Chondrocyte (in vitro differentiated cells): ENCODE data around the gene KIF2A. TPM values are rescaled to one million over a fixed set of nuclear protein-coding genes. Genes with fewer than 3 reads are reported as not detected.

Source experiments
- DNase-seq: peaks from one replicate; pipeline ENCODE4 v3.0.0; 2021; ENCODE audit warnings: mixed read lengths, low spot score
- H3K27ac Mint-ChIP-seq: one replicate; pipeline ENCODE4 v1.8.0; 2021; ENCODE audit warnings: mild to moderate bottlenecking, moderate library complexity, mixed read lengths; ENCODE audit not compliant: unreplicated experiment
- H3K27me3 Mint-ChIP-seq: 2 replicates; pipeline ENCODE4 v1.8.0; 2021; ENCODE audit warnings: low read depth, mixed read lengths
- H3K36me3 Mint-ChIP-seq: 2 replicates; pipeline ENCODE4 v1.8.0; 2021; ENCODE audit warnings: low read depth, mixed read lengths
- H3K4me1 Mint-ChIP-seq: 2 replicates; pipeline ENCODE4 v1.8.0; 2021; ENCODE audit warnings: low read depth, mild to moderate bottlenecking, mixed read lengths
- H3K4me3 Mint-ChIP-seq: one replicate; pipeline ENCODE4 v1.8.0; 2021; ENCODE audit warnings: mild to moderate bottlenecking, moderate library complexity, mixed read lengths; ENCODE audit not compliant: unreplicated experiment
- H3K9me3 Mint-ChIP-seq: 2 replicates; pipeline ENCODE4 v1.8.0; 2021; ENCODE audit warnings: low read depth, mixed read lengths
- total RNA-seq: library from RNA; stranded (reverse); gene quantifications from 3 replicates; pipeline ENCODE4 v1.2.1, GENCODE V29; 2021
- TF ChIP-seq, protein P1 (sequence below): fragments of 200-600 bp; sonication (generic); IDR thresholded peaks from 2 replicates; pipeline ENCODE4 v1.5.0; 2021; ENCODE audit warnings: antibody characterized with exemption, mild to moderate bottlenecking, moderate library complexity

The KIF2A gene
- total RNA-seq, 1 donor from 2014 or later: 37.7 TPM

DNA sequence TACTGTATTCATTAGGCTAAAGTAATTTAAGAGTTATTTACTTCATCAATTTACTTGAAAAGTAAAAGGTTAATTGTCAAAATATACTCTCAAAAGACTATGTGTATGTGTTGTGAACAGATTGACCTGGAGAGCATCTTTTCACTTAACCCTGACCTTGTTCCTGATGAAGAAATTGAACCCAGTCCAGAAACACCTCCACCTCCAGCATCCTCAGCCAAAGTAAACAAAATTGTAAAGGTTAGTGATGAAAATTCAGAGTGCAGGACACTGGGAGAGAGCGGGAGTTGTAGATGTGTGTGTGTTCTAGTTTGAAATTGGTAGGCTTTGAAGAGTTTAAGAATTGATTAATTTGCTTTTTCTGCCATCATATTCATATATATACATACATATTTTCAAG lies 41.9 kb downstream of the KIF2A start:
- TF ChIP-seq, protein P1, sequence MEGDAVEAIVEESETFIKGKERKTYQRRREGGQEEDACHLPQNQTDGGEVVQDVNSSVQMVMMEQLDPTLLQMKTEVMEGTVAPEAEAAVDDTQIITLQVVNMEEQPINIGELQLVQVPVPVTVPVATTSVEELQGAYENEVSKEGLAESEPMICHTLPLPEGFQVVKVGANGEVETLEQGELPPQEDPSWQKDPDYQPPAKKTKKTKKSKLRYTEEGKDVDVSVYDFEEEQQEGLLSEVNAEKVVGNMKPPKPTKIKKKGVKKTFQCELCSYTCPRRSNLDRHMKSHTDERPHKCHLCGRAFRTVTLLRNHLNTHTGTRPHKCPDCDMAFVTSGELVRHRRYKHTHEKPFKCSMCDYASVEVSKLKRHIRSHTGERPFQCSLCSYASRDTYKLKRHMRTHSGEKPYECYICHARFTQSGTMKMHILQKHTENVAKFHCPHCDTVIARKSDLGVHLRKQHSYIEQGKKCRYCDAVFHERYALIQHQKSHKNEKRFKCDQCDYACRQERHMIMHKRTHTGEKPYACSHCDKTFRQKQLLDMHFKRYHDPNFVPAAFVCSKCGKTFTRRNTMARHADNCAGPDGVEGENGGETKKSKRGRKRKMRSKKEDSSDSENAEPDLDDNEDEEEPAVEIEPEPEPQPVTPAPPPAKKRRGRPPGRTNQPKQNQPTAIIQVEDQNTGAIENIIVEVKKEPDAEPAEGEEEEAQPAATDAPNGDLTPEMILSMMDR: no peak
- no peak for DNase-seq
- Mint-ChIP-seq H3K36me3 (peaks cover 6% of the 10 kb centered on the region), H3K27ac (peak overlapping the region; percentile 17), H3K9me3 (no peaks in the 10 kb centered on the region), H3K4me3 (no peak overlapping the region), H3K27me3 (no peaks in the 10 kb centered on the region), H3K4me1 (no peaks in the 10 kb centered on the region)

DNA sequence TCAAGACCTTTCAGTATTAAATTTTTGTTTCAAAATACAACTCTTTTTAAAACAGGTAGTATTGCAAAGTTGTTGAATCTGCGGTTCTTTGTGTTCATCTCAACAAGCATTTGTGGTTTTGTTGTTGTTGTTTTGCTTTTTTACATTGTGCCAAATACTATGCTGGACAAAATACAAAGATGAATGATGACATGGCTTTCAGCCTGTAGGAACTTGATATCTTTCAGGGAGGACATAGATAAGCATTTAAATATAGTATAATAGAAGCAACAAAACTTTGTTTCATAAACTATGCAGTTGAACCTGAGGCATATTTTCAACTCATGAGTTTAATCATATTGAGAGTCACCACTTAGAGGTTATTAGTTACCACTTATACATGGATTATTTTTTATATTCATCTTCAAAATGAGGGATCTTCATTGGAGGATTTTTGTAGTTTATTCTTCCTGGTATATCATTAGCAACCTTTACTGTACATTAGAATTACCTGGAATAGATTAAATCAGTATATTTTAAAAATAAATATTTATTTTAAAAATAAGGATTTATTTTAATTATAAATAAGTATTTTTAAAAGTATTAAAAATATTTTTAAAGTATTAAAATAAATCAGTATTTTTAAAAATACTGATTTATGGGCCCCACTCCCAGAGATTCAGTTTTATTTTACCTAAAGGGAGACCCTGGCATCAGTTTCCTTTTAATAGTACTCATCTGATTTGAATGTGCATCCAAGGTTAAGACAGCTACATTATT lies 42.9 kb downstream of the KIF2A start:
- no peaks in the 10 kb centered on the region for H3K27me3 Mint-ChIP-seq
- H3K9me3 Mint-ChIP-seq: no peaks in the 10 kb centered on the region
- H3K36me3 Mint-ChIP-seq: peaks cover 8% of the 10 kb centered on the region
- H3K27ac Mint-ChIP-seq: no peak overlapping the region
- TF ChIP-seq, protein P1: no peak
- no peaks in the 10 kb centered on the region for H3K4me1 Mint-ChIP-seq
- no peak overlapping the region for H3K4me3 Mint-ChIP-seq
- no peak for DNase-seq

DNA sequence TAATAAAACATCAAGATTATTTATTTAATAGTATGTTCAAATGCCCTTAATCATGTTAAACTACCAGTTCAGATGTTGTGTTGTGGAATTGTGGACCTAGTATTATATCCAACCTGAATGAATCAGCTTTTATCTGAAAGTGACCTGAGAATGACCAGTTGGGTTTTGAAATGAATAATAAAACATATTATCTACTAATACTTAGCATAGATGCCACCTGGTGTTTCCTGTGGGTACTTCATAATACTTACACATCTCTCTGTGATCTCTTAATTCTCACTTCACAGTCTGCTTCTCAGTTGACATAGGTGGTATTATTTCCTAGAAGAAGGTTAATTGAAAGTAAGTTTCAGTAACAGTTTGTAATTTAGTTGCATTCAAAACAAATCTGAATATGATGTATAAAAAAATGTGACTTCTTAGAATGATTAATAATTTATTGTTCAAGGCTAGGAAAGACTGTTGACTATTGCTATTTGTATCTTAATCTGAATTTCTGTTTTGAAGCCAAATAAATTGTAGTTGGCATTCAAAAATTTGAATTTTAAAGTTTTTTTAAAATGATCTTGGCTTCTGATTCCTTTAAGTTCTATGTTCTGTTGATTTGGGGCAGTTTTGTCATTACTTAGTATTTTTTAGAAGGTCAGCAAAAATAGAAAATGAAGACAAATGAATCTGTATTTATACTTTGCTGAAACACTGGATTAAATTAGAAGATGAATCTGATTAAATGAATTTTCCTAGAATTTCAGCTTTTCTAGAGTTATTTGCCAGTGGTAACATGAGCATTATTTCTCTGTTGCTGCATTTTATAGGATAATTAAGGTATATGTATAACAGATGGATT lies 48.2 kb downstream of the KIF2A start:
- no peak overlapping the region for H3K27ac Mint-ChIP-seq
- no peaks in the 10 kb centered on the region for H3K27me3 Mint-ChIP-seq
- H3K9me3 Mint-ChIP-seq: no peaks in the 10 kb centered on the region
- H3K4me3 Mint-ChIP-seq: no peak overlapping the region
- DNase-seq: no peak
- TF ChIP-seq, protein P1: peak; percentile 88
- H3K36me3 Mint-ChIP-seq: peaks cover 7% of the 10 kb centered on the region
- no peaks in the 10 kb centered on the region for H3K4me1 Mint-ChIP-seq

DNA sequence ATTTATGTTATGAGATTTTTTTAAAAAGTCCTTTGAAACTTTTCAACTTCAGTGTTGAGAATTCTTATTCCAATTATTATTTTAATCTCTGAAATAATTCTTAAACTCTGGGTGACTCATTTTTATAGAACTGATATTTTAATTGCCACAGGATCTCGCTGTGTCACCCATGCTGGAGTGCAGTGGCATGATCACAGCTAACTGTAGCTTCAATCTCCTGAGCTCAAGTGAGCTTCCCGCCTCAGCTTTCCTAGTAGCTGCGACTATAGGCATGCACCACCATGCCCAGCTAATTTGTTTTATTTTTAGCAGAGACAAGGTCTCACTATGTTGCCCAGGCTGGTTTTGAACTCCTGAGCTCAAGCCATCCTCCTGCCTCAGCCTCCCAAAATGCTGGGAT lies 56.7 kb downstream of the KIF2A start:
- Mint-ChIP-seq H3K4me1 (no peaks in the 10 kb centered on the region), H3K36me3 (peaks cover 13% of the 10 kb centered on the region), H3K4me3 (no peak overlapping the region), H3K9me3 (peaks cover 3% of the 10 kb centered on the region), H3K27ac (no peak overlapping the region), H3K27me3 (no peaks in the 10 kb centered on the region)
- DNase-seq: no peak
- TF ChIP-seq, protein P1: no peak

DNA sequence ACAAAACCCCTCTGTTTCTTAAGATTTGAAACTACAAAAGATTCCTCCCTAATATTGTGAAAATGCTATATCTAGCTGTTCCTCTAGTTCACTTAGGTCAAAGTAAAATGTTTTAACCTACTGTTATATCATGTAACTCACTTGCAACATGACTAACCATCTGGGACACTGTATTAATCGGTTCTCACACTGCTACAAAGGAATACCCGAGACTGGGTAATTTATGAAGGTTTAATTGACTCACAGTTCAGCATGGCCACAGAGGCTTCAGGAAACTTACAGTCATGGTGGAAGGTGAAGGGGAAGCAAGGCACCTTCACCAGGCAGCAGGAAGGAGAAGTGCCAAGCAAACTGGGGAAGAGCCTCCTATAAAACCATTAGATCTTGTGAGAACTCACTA lies 63.0 kb downstream of the KIF2A start:
- Mint-ChIP-seq H3K27ac (no peak overlapping the region), H3K27me3 (no peaks in the 10 kb centered on the region), H3K36me3 (peaks cover 17% of the 10 kb centered on the region), H3K9me3 (peaks cover 3% of the 10 kb centered on the region), H3K4me3 (no peak overlapping the region), H3K4me1 (no peaks in the 10 kb centered on the region)
- TF ChIP-seq, protein P1: no peak
- DNase-seq: no peak
